ENCODE data around the gene SLCO3A1. TPM values are rescaled to one million over a fixed set of nuclear protein-coding genes. Genes with fewer than 3 reads are reported as not detected.

Gene SLCO3A1
- total RNA-seq, 1 donor from 2014 or later: 42.5 TPM

GRCh38 chr15:91926908-91927270 lies 73.4 kb downstream of the SLCO3A1 start:
- DNase-seq (no peak), ATAC-seq (peak; percentile 63 to 73)
- intact Hi-C loops (cut with DNase I): no loop called here

GRCh38 chr15:91927585-91927984 lies 74.1 kb downstream of the SLCO3A1 start:
- no peak for DNase-seq

More at GRCh38 chr15:91926908-91927270, 73.4 kb downstream of the SLCO3A1 start:
- Histone ChIP-seq H3K9me3 (no peaks in the 10 kb centered on the region), H3K4me3 (no peak overlapping the region), H3K27me3 (ENCODE audit: low read depth) (no peaks in the 10 kb centered on the region), H3K27ac (peak overlapping the region; percentile 69), H3K36me3 (no peaks in the 10 kb centered on the region), H3K4me1 (peaks cover 66% of the 10 kb centered on the region)
- TF ChIP-seq CTCF (IDR thresholded peaks at IDR 0.05): no peak

GRCh38 chr15:91928675-91929074 lies 75.2 kb downstream of the SLCO3A1 start:
- intact Hi-C loops (cut with DNase I): no loop called here
- Histone ChIP-seq H3K4me3 (no peak overlapping the region), H3K36me3 (no peaks in the 10 kb centered on the region), H3K9me3 (no peaks in the 10 kb centered on the region), H3K27me3 (ENCODE audit: low read depth) (no peaks in the 10 kb centered on the region), H3K27ac (peak overlapping the region; percentile 69), H3K4me1 (peaks cover 53% of the 10 kb centered on the region)
- no peak for TF ChIP-seq CTCF (IDR thresholded peaks at IDR 0.05)
- ATAC-seq (peak in 1 of 2 donors; percentile 42), DNase-seq (no peak)

More at GRCh38 chr15:91927585-91927984, 74.1 kb downstream of the SLCO3A1 start:
- H3K27ac ChIP-seq: peak overlapping the region; percentile 69
- TF ChIP-seq CTCF (IDR thresholded peaks at IDR 0.05): no peak
- ATAC-seq: no peak
- intact Hi-C loops (cut with DNase I): no loop called here
- peaks cover 59% of the 10 kb centered on the region for H3K4me1 ChIP-seq
- H3K9me3 ChIP-seq: no peaks in the 10 kb centered on the region
- H3K4me3 ChIP-seq: no peak overlapping the region
- no peaks in the 10 kb centered on the region for H3K36me3 ChIP-seq
- no peaks in the 10 kb centered on the region for H3K27me3 ChIP-seq (ENCODE audit: low read depth)

GRCh38 chr15:91929509-91929908 lies 76.0 kb downstream of the SLCO3A1 start:
- peak; percentile 32 to 50 for ATAC-seq
- H3K27ac ChIP-seq: peak overlapping the region; percentile 69

GRCh38 chr15:91930092-91930491 lies 76.6 kb downstream of the SLCO3A1 start:
- H3K27me3 ChIP-seq (ENCODE audit: low read depth): no peaks in the 10 kb centered on the region
- no peak for TF ChIP-seq CTCF (IDR thresholded peaks at IDR 0.05)
- intact Hi-C loops (cut with DNase I): no loop called here
- no peaks in the 10 kb centered on the region for H3K9me3 ChIP-seq
- no peak for DNase-seq
- H3K36me3 ChIP-seq: no peaks in the 10 kb centered on the region
- peak overlapping the region; percentile 5 for H3K27ac ChIP-seq
- peaks cover 46% of the 10 kb centered on the region for H3K4me1 ChIP-seq
- no peak for ATAC-seq
- no peak overlapping the region for H3K4me3 ChIP-seq

More at GRCh38 chr15:91929509-91929908, 76.0 kb downstream of the SLCO3A1 start:
- Histone ChIP-seq H3K9me3 (no peaks in the 10 kb centered on the region), H3K27me3 (ENCODE audit: low read depth) (no peaks in the 10 kb centered on the region), H3K36me3 (no peaks in the 10 kb centered on the region), H3K4me1 (peaks cover 52% of the 10 kb centered on the region), H3K4me3 (no peak overlapping the region)
- intact Hi-C loops (cut with DNase I): no loop called here
- TF ChIP-seq CTCF (IDR thresholded peaks at IDR 0.05): no peak
- DNase-seq: no peak
